HG03442 (cell line): ENCODE data around the gene PRSS36.

Source experiments
- ATAC-seq: cut with Tn5 transposase; IDR thresholded peaks from one replicate; pipeline ENCODE4 v1.9.1; 2021; ENCODE audit warnings: mild to moderate bottlenecking, moderate library complexity; ENCODE audit not compliant: unreplicated experiment

PRSS36 gene

GRCh38 chr16:31128711-31129567 is 20.9 kb downstream of the PRSS36 start:
- ATAC-seq, result no peak

GRCh38 chr16:31127182-31127581 is 22.7 kb downstream of the PRSS36 start:
- no peak for ATAC-seq

GRCh38 chr16:31125844-31126243 is 24.0 kb downstream of the PRSS36 start:
- ATAC-seq, result no peak

- no peak for ATAC-seq
Measured at GRCh38 chr16:31120129-31120528, 29.7 kb downstream of the PRSS36 start.

- ATAC-seq, result no peak
Measured at GRCh38 chr16:31118223-31119155, 31.4 kb downstream of the PRSS36 start.

GRCh38 chr16:31117384-31118222 is 32.3 kb downstream of the PRSS36 start, which contains the start of gene KAT8:
KAT8 (plus strand) TSS chr16:31117664; CDS start chr16:31117682, 18 bp downstream.
- peak; percentile 90 for ATAC-seq

GRCh38 chr16:31114468-31114867 is 35.4 kb downstream of the PRSS36 start:
- no peak for ATAC-seq

GRCh38 chr16:31113121-31114120 is 36.4 kb downstream of the PRSS36 start:
- ATAC-seq, result no peak

GRCh38 chr16:31112711-31113110 is 37.2 kb downstream of the PRSS36 start:
- ATAC-seq, result no peak

GRCh38 chr16:31111881-31112466 is 37.9 kb downstream of the PRSS36 start:
- no peak for ATAC-seq

- no peak for ATAC-seq
Measured at GRCh38 chr16:31110106-31111034, 39.5 kb downstream of the PRSS36 start.

GRCh38 chr16:31109622-31110021 is 40.2 kb downstream of the PRSS36 start:
- ATAC-seq, result no peak

- no peak for ATAC-seq
Measured at GRCh38 chr16:31108794-31109558, 40.9 kb downstream of the PRSS36 start.

GRCh38 chr16:31108035-31108793 is 41.7 kb downstream of the PRSS36 start, which contains the start of gene BCKDK:
BCKDK (plus strand) TSS chr16:31108386; CDS start chr16:31109224, 838 bp downstream.
- peak; percentile 80 for ATAC-seq

GRCh38 chr16:31107465-31107867 is 42.4 kb downstream of the PRSS36 start:
- ATAC-seq, result peak; percentile 43
